Bronchial epithelial cell (primary cell): ENCODE measurements around the gene PTPRE. TPM values are rescaled to one million over a fixed set of nuclear protein-coding genes. Genes with fewer than 3 reads are reported as not detected.

ENCODE experiments used
- DNase-seq: peaks from one replicate; pipeline ENCODE4 v3.0.0-alpha.2; 2010; ENCODE audit warnings: low read depth
- FAIRE-seq: peaks from 2 replicates; lab custom pipeline; 2011; peaks lifted over from hg19 to GRCh38; lab: Jason Lieb, UNC
- H3K27me3 ChIP-seq: 2 replicates; pipeline ENCODE4 v1.5.1; 2011; ENCODE audit warnings: low read length; ENCODE audit not compliant: control insufficient read depth, insufficient read depth
- H3K36me3 ChIP-seq: 2 replicates; pipeline ENCODE4 v1.5.1; 2011; ENCODE audit warnings: low read length; ENCODE audit not compliant: control insufficient read depth, insufficient read depth
- H3K4me3 ChIP-seq: 2 replicates; pipeline ENCODE4 v1.5.1; 2011; ENCODE audit warnings: mild to moderate bottlenecking, low read depth, low read length, control low read depth
- total RNA-seq: library from RNA; depleted of rRNA; stranded (reverse); fragments of >200 nt; gene quantifications from 2 replicates; pipeline ENCODE4 v1.2.1, GENCODE V29; 2014
- TF ChIP-seq, protein P1 (sequence below): IDR thresholded peaks from 2 replicates; pipeline ENCODE4 v1.5.1; 2011; ENCODE audit warnings: mild to moderate bottlenecking, moderate library complexity, low read length, control low read depth, inconsistent platforms; ENCODE audit not compliant: insufficient read depth, severe bottlenecking

Gene PTPRE
- total RNA-seq, 1 donor from 2014 or later, result 7.9 TPM

DNA sequence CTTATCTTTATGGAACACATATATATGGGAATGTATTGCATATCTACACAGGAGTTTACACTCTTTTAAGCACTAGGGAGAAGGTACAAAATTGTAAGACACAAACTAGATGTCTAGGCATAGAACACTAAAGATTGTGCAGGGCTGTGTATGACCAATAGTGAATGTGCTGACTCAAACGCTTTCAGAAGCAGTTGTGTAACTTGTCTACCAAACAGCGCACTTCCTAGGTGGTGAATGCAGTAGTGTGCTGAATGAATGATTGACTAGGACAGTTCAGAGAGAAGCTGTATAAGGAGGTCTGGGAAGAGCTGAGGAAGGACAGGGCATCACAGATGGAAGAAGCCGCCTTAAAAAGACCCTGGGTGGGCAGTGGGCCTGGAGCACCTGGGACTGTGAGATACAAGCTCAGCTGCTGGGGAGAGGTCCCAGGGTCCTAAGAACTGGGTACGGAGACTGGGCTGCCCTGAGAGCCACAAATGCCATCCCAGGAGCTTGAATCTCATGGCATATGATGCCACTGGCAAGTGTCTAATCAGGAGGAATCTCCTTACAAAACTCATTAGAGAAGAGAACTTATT is 28.3 kb upstream of the PTPRE start:
- Histone ChIP-seq H3K4me3 (no peak overlapping the region), H3K27me3 (no peaks in the 10 kb centered on the region), H3K36me3 (no peaks in the 10 kb centered on the region)
- TF ChIP-seq, protein P1, sequence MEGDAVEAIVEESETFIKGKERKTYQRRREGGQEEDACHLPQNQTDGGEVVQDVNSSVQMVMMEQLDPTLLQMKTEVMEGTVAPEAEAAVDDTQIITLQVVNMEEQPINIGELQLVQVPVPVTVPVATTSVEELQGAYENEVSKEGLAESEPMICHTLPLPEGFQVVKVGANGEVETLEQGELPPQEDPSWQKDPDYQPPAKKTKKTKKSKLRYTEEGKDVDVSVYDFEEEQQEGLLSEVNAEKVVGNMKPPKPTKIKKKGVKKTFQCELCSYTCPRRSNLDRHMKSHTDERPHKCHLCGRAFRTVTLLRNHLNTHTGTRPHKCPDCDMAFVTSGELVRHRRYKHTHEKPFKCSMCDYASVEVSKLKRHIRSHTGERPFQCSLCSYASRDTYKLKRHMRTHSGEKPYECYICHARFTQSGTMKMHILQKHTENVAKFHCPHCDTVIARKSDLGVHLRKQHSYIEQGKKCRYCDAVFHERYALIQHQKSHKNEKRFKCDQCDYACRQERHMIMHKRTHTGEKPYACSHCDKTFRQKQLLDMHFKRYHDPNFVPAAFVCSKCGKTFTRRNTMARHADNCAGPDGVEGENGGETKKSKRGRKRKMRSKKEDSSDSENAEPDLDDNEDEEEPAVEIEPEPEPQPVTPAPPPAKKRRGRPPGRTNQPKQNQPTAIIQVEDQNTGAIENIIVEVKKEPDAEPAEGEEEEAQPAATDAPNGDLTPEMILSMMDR, result no peak
- no peak for DNase-seq
- FAIRE-seq, result no peak

GRCh38 chr10:127880557-127880956 is 26.3 kb upstream of the PTPRE start:
- H3K4me3 ChIP-seq, result no peak overlapping the region
- TF ChIP-seq, protein P1, result no peak
- H3K36me3 ChIP-seq, result no peaks in the 10 kb centered on the region
- FAIRE-seq (no peak), DNase-seq (no peak)
- H3K27me3 ChIP-seq, result no peaks in the 10 kb centered on the region

GRCh38 chr10:127881262-127881661 is 25.6 kb upstream of the PTPRE start:
- TF ChIP-seq, protein P1, result no peak
- H3K4me3 ChIP-seq, result no peak overlapping the region
- FAIRE-seq, result no peak
- H3K27me3 ChIP-seq, result no peaks in the 10 kb centered on the region
- no peaks in the 10 kb centered on the region for H3K36me3 ChIP-seq
- DNase-seq, result no peak

DNA sequence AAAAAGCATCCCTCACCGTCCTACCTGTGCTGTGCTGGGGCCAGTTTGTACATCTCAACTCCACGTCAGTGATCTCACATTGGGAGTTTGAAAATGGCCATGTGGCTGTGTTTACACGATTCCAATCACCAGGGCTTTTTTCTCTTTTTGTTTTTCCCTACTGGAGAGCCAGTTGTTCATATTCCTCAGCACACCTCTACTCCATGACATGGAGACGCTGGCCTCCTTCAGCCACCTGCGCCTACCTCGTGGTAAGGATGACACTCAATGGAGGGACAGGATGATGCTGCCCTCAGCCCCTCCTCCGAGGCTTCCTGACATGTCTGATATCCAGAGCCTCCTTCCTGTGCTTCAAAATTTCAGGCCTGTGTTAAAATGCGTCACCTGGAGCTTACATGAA is 24.5 kb upstream of the PTPRE start:
- TF ChIP-seq, protein P1, result no peak

DNA sequence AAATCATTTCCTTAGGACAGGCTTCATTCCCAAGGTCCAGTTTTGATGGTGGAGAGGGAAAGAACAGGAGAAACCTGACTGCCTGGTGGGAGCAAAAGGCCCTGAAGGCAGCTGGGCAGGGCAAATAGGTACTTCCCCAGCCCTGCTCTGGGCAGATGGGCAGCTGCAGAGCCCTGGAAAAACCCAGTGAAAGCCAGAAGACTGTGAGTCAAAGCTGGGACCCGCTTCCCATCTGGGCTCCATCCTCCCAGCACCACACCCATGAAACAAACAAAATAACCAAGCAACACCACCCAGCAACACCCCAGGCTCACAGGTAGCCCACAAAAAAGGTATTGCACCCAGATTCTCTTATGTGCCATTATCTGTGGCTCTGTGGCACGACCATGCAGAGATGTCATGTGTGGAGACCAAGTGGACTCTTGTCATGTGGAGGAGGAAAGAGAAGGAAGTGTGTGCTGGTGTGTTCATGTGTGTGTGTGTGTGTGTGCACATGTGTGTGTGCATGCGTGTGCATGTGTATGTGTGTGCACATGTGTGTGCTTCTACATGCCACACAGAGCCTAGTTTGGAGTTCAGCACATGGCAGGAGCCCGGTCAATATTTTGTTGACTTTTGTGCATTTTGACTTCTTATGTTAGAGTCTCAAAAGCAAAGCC is 24.0 kb upstream of the PTPRE start:
- FAIRE-seq, result no peak
- DNase-seq, result no peak
- H3K4me3 ChIP-seq, result no peak overlapping the region
- TF ChIP-seq, protein P1, result no peak
- H3K27me3 ChIP-seq, result no peaks in the 10 kb centered on the region
- no peaks in the 10 kb centered on the region for H3K36me3 ChIP-seq

More for the DNA sequence above, 24.5 kb upstream of the PTPRE start:
- no peaks in the 10 kb centered on the region for H3K36me3 ChIP-seq
- no peak for DNase-seq
- H3K4me3 ChIP-seq, result no peak overlapping the region
- H3K27me3 ChIP-seq, result no peaks in the 10 kb centered on the region
- FAIRE-seq, result peak; percentile 13

- Histone ChIP-seq H3K27me3 (no peaks in the 10 kb centered on the region), H3K4me3 (no peak overlapping the region), H3K36me3 (no peaks in the 10 kb centered on the region)
- FAIRE-seq (no peak), DNase-seq (no peak)
- TF ChIP-seq, protein P1, result no peak
Measured at GRCh38 chr10:127883516-127883915, 23.4 kb upstream of the PTPRE start.
